GM06990 (cell line): ENCODE data around the gene PDCD6IP.

Experiments
- DNase-seq: peaks from one replicate; pipeline ENCODE4 v3.0.0-alpha.2; 2011; ENCODE audit not compliant: insufficient read length; ENCODE audit errors: extremely low read depth
- H3K27me3 ChIP-seq: replicated peaks from 2 replicates; pipeline ENCODE4 v1.6.0; 2011; ENCODE audit warnings: low read length; ENCODE audit not compliant: control insufficient read depth, insufficient read depth
- H3K36me3 ChIP-seq: 2 replicates; pipeline ENCODE4 v1.5.1; 2011; ENCODE audit warnings: low read length; ENCODE audit not compliant: control insufficient read depth, insufficient read depth
- H3K4me3 ChIP-seq: replicated peaks from 2 replicates; pipeline ENCODE4 v1.5.1; 2011; ENCODE audit warnings: low read depth, mild to moderate bottlenecking, control low read depth, low read length
- TF ChIP-seq, protein P1 (sequence below): IDR thresholded peaks from 2 replicates; pipeline ENCODE4 v1.5.1; 2011; ENCODE audit warnings: low read length, control low read depth, mild to moderate bottlenecking, inconsistent platforms; ENCODE audit not compliant: insufficient read depth, poor library complexity, severe bottlenecking

PDCD6IP gene

DNA sequence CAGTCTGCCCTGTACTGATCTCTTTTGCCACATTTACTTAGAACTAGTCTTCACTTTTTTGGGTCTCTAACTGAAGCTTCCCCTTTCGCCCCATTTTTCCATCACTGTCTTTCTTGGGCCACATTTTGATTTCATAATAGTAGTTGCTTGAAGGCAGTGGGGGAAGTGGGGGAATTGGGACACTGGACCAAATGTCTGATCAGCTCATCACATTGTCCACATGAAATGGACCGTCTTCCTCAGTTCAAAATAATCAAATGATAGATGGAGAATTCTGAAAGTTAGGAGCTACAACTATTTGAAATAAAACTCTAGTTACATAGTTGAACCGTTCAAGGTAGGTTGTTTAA, 747 bp downstream of the PDCD6IP start:
- no peak for DNase-seq
- Histone ChIP-seq H3K4me3 (peak overlapping the region; percentile 79), H3K27me3 (no peaks in the 10 kb centered on the region), H3K36me3 (no peaks in the 10 kb centered on the region; the same call in none of the 2 replicates)
- TF ChIP-seq, protein P1, sequence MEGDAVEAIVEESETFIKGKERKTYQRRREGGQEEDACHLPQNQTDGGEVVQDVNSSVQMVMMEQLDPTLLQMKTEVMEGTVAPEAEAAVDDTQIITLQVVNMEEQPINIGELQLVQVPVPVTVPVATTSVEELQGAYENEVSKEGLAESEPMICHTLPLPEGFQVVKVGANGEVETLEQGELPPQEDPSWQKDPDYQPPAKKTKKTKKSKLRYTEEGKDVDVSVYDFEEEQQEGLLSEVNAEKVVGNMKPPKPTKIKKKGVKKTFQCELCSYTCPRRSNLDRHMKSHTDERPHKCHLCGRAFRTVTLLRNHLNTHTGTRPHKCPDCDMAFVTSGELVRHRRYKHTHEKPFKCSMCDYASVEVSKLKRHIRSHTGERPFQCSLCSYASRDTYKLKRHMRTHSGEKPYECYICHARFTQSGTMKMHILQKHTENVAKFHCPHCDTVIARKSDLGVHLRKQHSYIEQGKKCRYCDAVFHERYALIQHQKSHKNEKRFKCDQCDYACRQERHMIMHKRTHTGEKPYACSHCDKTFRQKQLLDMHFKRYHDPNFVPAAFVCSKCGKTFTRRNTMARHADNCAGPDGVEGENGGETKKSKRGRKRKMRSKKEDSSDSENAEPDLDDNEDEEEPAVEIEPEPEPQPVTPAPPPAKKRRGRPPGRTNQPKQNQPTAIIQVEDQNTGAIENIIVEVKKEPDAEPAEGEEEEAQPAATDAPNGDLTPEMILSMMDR, result no peak

DNA sequence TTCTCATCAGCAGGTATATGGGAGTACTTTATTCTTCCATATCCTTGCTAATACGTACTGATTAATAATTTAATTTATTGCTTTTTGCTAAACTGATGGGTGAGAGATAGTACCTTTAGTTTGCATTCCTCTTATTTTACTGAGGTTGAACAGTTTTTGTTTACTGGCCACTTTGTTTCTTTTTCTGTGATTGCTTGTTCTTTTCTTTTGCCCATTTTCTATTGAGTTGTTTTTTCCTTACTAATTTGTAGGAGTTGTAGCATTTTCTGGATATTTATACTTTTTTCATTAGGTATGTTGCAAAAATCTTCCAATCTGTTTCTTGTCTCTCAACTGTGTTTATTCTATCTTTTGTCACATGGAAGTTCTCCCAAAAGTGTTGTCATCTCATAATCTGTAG, 4.8 kb downstream of the PDCD6IP start:
- Histone ChIP-seq H3K4me3 (no peak overlapping the region), H3K27me3 (no peaks in the 10 kb centered on the region), H3K36me3 (peaks cover under 1% of the 10 kb centered on the region)
- TF ChIP-seq, protein P1, result no peak
- DNase-seq, result no peak

DNA sequence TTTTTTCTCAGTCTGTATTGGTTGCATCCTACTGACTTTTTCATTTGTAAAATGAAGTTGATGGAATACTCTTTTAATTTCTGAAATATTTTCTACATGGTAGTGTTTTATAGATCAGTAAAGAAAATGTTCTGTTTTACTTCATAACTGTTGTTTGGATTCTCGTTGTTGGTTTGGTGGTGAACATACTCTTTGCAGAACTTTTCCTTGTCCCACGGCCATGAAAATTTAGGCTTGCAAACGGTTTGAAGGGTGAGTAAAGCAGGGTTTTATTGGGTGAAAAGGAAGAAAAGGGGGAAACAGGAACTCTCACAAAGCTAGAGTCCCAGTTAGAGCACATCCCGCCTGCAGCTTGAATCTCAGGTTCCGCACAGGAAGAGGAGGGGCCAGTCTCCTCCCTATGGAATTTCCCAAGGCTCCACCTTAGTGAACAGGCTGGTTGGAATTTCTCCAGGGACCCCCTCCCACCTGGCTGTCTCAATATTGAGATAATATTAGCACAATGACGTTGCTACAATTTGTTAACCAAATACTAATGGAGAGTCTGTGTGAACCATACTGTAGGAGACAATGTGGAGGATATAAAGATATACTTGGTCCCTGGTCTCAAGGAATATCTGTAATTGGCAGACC, 5.6 kb downstream of the PDCD6IP start:
- no peak for DNase-seq

DNA sequence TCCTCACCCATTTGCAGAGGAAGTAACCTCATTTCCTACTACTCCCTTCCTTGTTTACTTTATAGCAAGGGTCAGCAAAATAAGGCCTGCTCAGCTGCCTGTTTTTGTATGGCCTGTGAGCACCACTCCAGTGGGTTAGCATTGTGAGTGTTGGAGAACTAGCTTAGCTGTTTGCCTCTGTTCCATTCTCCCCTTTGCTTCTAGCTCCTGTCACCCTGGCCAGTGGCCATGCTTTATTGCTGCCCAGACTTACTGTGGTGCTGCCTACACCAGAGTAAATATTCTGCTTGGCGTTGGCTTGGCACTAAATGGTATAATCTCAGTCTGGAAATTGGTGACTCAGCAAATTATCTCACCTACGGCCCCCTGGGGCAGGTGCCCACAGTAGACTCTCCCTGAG, 8.8 kb downstream of the PDCD6IP start:
- no peak for DNase-seq
- Histone ChIP-seq H3K27me3 (no peaks in the 10 kb centered on the region), H3K36me3 (peaks cover 3% of the 10 kb centered on the region), H3K4me3 (no peak overlapping the region)
- TF ChIP-seq, protein P1, result no peak

More for the DNA sequence above, 5.6 kb downstream of the PDCD6IP start:
- H3K36me3 ChIP-seq, result peaks cover 3% of the 10 kb centered on the region
- no peaks in the 10 kb centered on the region for H3K27me3 ChIP-seq
- TF ChIP-seq, protein P1, result no peak
- no peak overlapping the region for H3K4me3 ChIP-seq

DNA sequence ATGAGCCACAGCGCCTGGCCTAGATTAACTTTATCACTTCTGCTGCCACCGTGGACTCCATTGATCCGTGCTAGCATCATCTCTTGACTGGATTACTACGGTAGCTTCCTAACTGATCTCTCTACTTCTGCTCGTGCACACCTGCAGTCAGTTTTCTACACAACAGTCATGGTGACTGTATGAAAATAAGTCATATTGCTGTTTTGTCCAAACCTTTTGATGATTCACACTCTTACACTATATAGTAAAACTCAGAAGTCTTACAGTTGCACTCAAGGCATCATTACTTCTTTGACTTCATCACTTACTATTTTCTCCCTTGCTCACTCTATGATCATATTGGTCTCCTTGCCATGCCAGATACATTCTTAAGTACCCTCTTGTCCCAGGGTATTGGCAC, 10.1 kb downstream of the PDCD6IP start:
- TF ChIP-seq, protein P1, result no peak
- no peak overlapping the region for H3K4me3 ChIP-seq
- no peak for DNase-seq
- peaks cover 3% of the 10 kb centered on the region for H3K36me3 ChIP-seq
- H3K27me3 ChIP-seq, result no peaks in the 10 kb centered on the region

DNA sequence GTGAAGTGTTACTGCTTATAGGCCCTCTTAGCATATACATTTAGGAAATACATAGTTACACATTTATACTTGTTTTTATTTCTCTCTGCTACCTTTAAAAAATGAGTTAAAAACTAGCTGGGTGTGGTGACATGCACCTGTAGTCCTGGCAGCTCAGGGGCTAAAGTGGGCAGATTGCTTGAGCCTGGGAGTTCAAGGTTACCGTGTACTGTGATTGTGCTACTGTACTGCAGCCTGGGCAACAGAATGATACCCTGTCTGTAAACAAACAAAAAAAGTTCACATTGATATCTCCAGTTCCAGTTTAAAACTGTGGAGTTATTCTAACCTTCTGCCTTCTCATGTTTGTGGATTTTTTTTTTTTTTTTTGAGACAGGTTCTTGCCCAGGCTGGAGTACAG, 12.1 kb downstream of the PDCD6IP start:
- no peak overlapping the region for H3K4me3 ChIP-seq
- peaks cover 3% of the 10 kb centered on the region; the same call in 1 of the 2 replicates for H3K36me3 ChIP-seq
- H3K27me3 ChIP-seq, result no peaks in the 10 kb centered on the region
- TF ChIP-seq, protein P1, result no peak
- no peak for DNase-seq
